Body of pancreas (tissue), 4 donors: Measurements from ENCODE around the gene C1orf198.

ENCODE experiments used
- CTCF ChIP-seq, 7 experiments: fragments of 450-650 bp in 4 of 7; fragments of 200-600 bp in 3 of 7; sonication (generic) in 3 of 7; IDR thresholded peaks; one replicate each; pipeline ENCODE4 v1.5.1; 2016 to 2019; ENCODE audit warnings: antibody characterized with exemption in 7 of 7
- POLR2A ChIP-seq, 3 donors: fragments of 450-650 bp; IDR thresholded peaks; one replicate each; pipeline ENCODE4 v1.6.1; 2016; ENCODE audit warnings: antibody characterized with exemption in 3 of 3, mild to moderate bottlenecking in 2 of 3

- TF ChIP-seq POLR2A (IDR thresholded peaks at IDR 0.05) (no peak), CTCF (IDR thresholded peaks at IDR 0.05) (no peak)
Observed at GRCh38 chr1:230814949-230815692, 53.2 kb downstream of the C1orf198 start.
